Endodermal cell (in vitro differentiated cells): ENCODE data around the gene SGPL1. TPM values are rescaled to one million over a fixed set of nuclear protein-coding genes. Genes with fewer than 3 reads are reported as not detected.

Experiments
- DNase-seq: peaks from one replicate; pipeline ENCODE4 v3.0.0-alpha.2; 2017
- H3K27ac ChIP-seq: 2 replicates; pipeline ENCODE4 v1.5.1; 2013; ENCODE audit warnings: mild to moderate bottlenecking, low read depth, low read length, moderate library complexity
- H3K27me3 ChIP-seq: 2 replicates; pipeline ENCODE4 v1.6.1; 2013; ENCODE audit warnings: mild to moderate bottlenecking, low read length, moderate library complexity; ENCODE audit not compliant: insufficient read depth, control insufficient read depth, poor library complexity, severe bottlenecking
- H3K36me3 ChIP-seq: 2 replicates; pipeline ENCODE4 v1.7.0; 2013; ENCODE audit warnings: mild to moderate bottlenecking, low read length, moderate library complexity; ENCODE audit not compliant: control insufficient read depth, insufficient read depth
- H3K4me1 ChIP-seq: one replicate; pipeline ENCODE4 v1.7.0; 2013; ENCODE audit warnings: low read length; ENCODE audit not compliant: control insufficient read depth, insufficient read depth
- H3K4me3 ChIP-seq: 2 replicates; pipeline ENCODE4 v1.5.1; 2013; ENCODE audit warnings: mild to moderate bottlenecking, low read length, moderate library complexity
- H3K9ac ChIP-seq: 2 replicates; pipeline ENCODE4 v1.6.1; 2013; ENCODE audit warnings: mild to moderate bottlenecking, low read length, moderate library complexity; ENCODE audit not compliant: poor library complexity, severe bottlenecking; ENCODE audit errors: extremely low read depth
- H3K9me3 ChIP-seq: 2 replicates; pipeline ENCODE4 v1.6.1; 2013; ENCODE audit warnings: mild to moderate bottlenecking, low read length, moderate library complexity; ENCODE audit not compliant: control insufficient read depth
- H3K27ac Mint-ChIP-seq: 2 replicates; pipeline ENCODE4 v1.8.0; 2020; ENCODE audit warnings: mixed read lengths
- H3K27me3 Mint-ChIP-seq: 2 replicates; pipeline ENCODE4 v1.8.0; 2021; ENCODE audit warnings: mild to moderate bottlenecking, mixed read lengths; ENCODE audit not compliant: insufficient read depth
- H3K36me3 Mint-ChIP-seq: 2 replicates; pipeline ENCODE4 v1.8.0; 2020; ENCODE audit warnings: low read depth, mixed read lengths
- H3K4me1 Mint-ChIP-seq: 2 replicates; pipeline ENCODE4 v1.8.0; 2020; ENCODE audit warnings: mixed read lengths
- H3K4me3 Mint-ChIP-seq: 2 replicates; pipeline ENCODE4 v1.8.0; 2020; ENCODE audit warnings: mild to moderate bottlenecking, moderate library complexity, mixed read lengths
- H3K9me3 Mint-ChIP-seq: 2 replicates; pipeline ENCODE4 v1.8.0; 2020; ENCODE audit warnings: mild to moderate bottlenecking, mixed read lengths
- WGBS, 2 experiments: methylation state at CpG; one replicate each; pipeline versions ENCODE4 v1.1.5 to v1.1.7; 2013; ENCODE audit warnings: missing lambda C conversion rate in 2 of 2, mixed read lengths in 1 of 2; ENCODE audit not compliant: insufficient coverage in 1 of 2, insufficient read length in 1 of 2; 5-methylcytosine and 5-hydroxymethylcytosine counted together
- total RNA-seq, 2 donors: library from RNA; stranded (reverse); fragmentation: NEBNext Ultra II Directional in 1 of 2; extraction: Animal tissue kit (Norgen Biotek cat#: 25700) in 1 of 2; gene quantifications; 2 replicates in 1 of 2; 3 replicates in 1 of 2; pipeline ENCODE4 v1.2.1, GENCODE V29; 2021
- TF ChIP-seq, protein P1 (sequence below): fragments of 200-600 bp; sonication (generic); conservative IDR thresholded peaks from 2 replicates; pipeline ENCODE4 v1.5.0; 2021; ENCODE audit warnings: antibody characterized with exemption, mild to moderate bottlenecking

SGPL1 gene
- total RNA-seq, 2 donors from 2014 or later, result 95.4 to 103 TPM

- H3K27ac Mint-ChIP-seq, result no peak overlapping the region
- H3K9me3 ChIP-seq, result no peaks in the 10 kb centered on the region
- no peak overlapping the region for H3K4me3 ChIP-seq
- H3K9me3 Mint-ChIP-seq, result no peaks in the 10 kb centered on the region
- peaks cover 78% of the 10 kb centered on the region for H3K36me3 Mint-ChIP-seq
- peaks cover 92% of the 10 kb centered on the region for H3K36me3 ChIP-seq
- peaks cover 9% of the 10 kb centered on the region for H3K4me1 ChIP-seq
- H3K9ac ChIP-seq, result no peak overlapping the region
- no peaks in the 10 kb centered on the region for H3K27me3 Mint-ChIP-seq
- peaks cover 16% of the 10 kb centered on the region for H3K4me1 Mint-ChIP-seq
- no peak overlapping the region for H3K4me3 Mint-ChIP-seq
- TF ChIP-seq, protein P1, sequence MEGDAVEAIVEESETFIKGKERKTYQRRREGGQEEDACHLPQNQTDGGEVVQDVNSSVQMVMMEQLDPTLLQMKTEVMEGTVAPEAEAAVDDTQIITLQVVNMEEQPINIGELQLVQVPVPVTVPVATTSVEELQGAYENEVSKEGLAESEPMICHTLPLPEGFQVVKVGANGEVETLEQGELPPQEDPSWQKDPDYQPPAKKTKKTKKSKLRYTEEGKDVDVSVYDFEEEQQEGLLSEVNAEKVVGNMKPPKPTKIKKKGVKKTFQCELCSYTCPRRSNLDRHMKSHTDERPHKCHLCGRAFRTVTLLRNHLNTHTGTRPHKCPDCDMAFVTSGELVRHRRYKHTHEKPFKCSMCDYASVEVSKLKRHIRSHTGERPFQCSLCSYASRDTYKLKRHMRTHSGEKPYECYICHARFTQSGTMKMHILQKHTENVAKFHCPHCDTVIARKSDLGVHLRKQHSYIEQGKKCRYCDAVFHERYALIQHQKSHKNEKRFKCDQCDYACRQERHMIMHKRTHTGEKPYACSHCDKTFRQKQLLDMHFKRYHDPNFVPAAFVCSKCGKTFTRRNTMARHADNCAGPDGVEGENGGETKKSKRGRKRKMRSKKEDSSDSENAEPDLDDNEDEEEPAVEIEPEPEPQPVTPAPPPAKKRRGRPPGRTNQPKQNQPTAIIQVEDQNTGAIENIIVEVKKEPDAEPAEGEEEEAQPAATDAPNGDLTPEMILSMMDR, result no peak
- no peak for DNase-seq
- H3K27ac ChIP-seq, result no peak overlapping the region
- H3K27me3 ChIP-seq, result no peaks in the 10 kb centered on the region
- WGBS, 2 experiments, result 89 to 99% methylated on average over 3 to 4 of the region's 4 CpGs
Observed at GRCh38 chr10:70853038-70853437, 37.3 kb downstream of the SGPL1 start.

DNA sequence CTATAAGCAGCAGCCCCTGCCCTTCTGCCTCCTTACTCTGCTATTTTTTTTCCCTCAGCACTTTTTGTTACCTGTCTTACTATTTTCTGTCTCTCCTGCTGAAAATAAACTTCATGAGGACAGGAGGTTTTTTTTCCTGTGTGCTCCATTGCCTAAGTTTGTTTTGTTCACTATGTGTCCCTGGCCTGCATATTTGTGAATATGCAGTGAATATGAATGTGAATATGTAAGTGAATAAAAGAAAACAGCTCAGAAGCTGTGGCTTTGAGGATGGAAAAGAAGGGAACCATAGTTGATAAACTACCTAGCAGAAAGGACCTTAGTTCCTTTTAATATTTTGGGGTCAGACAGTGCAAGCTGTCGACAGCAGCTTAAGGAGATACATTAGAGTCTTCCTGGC is 37.7 kb downstream of the SGPL1 start:
- Mint-ChIP-seq H3K27me3 (no peaks in the 10 kb centered on the region), H3K4me3 (no peak overlapping the region), H3K4me1 (peaks cover 16% of the 10 kb centered on the region), H3K36me3 (peaks cover 82% of the 10 kb centered on the region), H3K9me3 (no peaks in the 10 kb centered on the region), H3K27ac (peak overlapping the region; percentile 28)
- Histone ChIP-seq H3K4me1 (peaks cover 9% of the 10 kb centered on the region), H3K4me3 (no peak overlapping the region), H3K9me3 (no peaks in the 10 kb centered on the region), H3K9ac (no peak overlapping the region), H3K27me3 (no peaks in the 10 kb centered on the region), H3K36me3 (peaks cover 96% of the 10 kb centered on the region), H3K27ac (no peak overlapping the region)
- no peak for DNase-seq
- 93 to 100% methylated on average over 1 of the region's 1 CpG for WGBS, 2 experiments
- TF ChIP-seq, protein P1, result no peak

- H3K4me1 Mint-ChIP-seq, result peaks cover 12% of the 10 kb centered on the region
- H3K27ac ChIP-seq, result no peak overlapping the region
- H3K4me3 ChIP-seq, result no peak overlapping the region
- no peak overlapping the region for H3K9ac ChIP-seq
- peaks cover 82% of the 10 kb centered on the region for H3K36me3 Mint-ChIP-seq
- no peaks in the 10 kb centered on the region for H3K27me3 Mint-ChIP-seq
- TF ChIP-seq, protein P1, result no peak
- peaks cover 4% of the 10 kb centered on the region for H3K9me3 Mint-ChIP-seq
- H3K36me3 ChIP-seq, result peaks cover 95% of the 10 kb centered on the region
- H3K27ac Mint-ChIP-seq, result no peak overlapping the region
- no peaks in the 10 kb centered on the region for H3K27me3 ChIP-seq
- no peak for DNase-seq
- peaks cover 16% of the 10 kb centered on the region for H3K9me3 ChIP-seq
- H3K4me1 ChIP-seq, result peaks cover 5% of the 10 kb centered on the region
- H3K4me3 Mint-ChIP-seq, result no peak overlapping the region
- WGBS, 2 experiments, result 97% methylated on average over 2 of the region's 2 CpGs; no CpG with 5 or more reads in 1 of the 2 experiments
Observed at GRCh38 chr10:70856454-70856853, 40.7 kb downstream of the SGPL1 start.
